HG03457 (cell line): Measurements from ENCODE around the gene SERINC2.
A peak's percentile ranks its signal among the peaks of the same experiment; 100 is the strongest.
"Not testable (repeated sequence)": the region's sequence is repeated elsewhere in the genome, so short reads cannot be mapped to it uniquely, and the experiment has no call there.

ENCODE experiments used
- ATAC-seq: cut with Tn5 transposase; IDR thresholded peaks from one replicate; pipeline ENCODE4 v1.9.1; 2021; ENCODE audit warnings: moderate number of reproducible peaks; ENCODE audit not compliant: unreplicated experiment

The SERINC2 gene

DNA sequence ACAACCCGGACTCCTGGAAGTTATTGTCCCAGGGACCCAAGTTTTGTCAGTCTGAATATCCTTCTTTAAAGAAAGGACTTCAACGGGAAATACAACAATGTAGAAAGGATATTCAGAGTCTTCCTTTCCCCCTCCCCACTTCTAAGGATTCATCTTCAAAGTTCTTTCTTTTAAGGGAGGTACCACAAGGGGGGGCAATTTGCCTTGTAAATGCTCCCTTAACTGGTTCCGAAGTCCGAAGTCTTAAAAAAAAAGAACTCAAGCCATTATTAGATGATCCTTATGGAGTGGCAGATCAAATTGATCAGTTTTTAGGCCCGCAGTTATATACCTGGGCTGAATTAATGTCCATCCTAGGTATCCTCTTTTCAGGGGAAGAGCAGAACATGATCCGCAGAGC lies 47.0 kb downstream of the SERINC2 start:
- ATAC-seq = no peak

DNA sequence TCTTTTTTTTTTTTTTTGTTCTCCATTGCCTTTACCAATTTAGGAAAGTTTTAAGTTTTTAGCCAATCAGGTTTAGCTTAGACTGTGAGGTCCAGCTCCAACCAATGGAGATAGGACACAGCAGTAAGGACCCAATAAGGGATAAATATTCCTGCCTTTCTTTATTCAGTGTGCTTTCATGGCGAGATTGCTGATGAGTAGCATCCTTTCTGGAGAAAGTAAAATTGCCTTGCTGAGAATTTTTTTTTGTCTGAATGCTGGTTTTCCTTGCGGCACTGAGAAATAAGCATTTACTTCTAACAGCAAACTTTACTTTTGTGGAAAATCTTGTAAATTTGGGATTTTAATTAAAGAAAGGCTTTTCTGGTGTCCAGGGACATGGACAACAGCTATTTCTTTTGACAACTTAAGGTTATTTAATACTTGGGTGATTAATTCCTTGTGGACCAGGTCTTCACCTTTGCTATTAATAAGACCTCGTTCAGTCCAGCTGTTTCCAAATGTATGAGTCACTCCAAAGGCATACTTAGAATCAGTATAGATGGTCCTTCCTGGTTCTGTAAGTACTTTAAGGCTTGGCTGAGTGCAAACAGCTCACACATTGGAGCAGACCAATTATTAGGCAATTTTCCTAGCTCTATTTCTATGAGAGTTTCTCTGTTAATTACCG lies 54.1 kb downstream of the SERINC2 start:
- no peak for ATAC-seq

DNA sequence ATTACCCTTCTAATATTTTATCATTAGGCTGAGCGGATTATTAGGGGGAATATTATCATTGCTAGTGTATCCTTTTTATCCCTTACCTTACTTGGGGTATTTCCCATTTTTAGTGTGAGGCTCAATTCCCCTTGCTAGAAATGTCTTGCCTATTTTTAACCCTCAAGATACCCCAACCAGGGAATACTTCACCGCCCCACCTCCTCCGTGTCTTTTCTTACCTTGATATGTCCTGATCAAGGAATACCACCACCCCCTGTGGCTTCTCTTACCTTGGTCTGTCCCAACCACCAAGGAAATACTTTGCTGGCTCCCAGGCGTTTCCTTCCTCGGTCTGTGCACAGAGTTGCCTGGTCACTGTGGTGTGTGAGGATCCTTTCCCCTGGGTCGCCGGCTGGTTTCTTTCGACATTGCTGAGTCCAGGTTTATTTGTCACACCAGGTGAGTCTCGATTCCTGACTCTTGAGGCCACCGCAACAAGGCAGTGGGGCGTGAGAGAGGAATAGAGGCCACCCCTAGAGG lies 57.8 kb downstream of the SERINC2 start:
- ATAC-seq = no peak

- not testable (repeated sequence) for ATAC-seq
Measured at GRCh38 chr1:31471452-31472313, 58.7 kb downstream of the SERINC2 start.

DNA sequence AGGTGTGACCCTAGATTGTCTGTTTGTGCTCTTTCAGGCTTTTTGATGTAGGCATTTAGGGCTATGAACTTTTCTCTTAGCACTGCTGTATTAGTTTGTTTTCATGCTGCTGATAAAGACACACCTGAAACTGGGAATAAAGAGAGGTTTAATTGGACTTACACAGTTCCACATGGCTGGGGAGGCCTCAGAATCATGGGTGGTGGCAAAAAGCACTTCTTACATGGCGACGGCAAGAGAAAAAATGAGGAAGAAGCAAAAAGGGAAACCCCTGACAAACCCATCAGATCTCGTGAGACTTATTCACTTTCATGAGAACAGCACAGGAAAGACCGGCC lies 59.3 kb downstream of the SERINC2 start:
- ATAC-seq = not testable (repeated sequence)

DNA sequence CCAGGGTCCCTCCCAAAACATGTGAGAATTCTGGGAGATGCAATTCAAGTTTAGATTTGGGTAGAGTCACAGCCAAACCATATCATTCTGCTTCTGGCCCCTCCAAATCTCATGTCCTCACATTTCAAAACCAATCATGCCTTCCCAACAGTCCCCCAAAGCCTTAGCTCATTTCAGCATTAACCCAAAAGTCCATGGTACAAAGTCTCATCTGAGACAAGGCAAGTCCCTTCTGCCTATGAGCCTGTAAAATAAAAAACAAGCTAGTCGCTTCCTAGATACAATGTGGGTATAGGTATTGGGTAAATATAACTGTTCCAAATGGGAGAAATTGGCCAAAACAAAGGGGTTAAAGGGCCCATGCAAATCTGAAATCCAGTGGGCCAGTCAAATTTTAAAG lies 59.7 kb downstream of the SERINC2 start:
- ATAC-seq = not testable (repeated sequence)

DNA sequence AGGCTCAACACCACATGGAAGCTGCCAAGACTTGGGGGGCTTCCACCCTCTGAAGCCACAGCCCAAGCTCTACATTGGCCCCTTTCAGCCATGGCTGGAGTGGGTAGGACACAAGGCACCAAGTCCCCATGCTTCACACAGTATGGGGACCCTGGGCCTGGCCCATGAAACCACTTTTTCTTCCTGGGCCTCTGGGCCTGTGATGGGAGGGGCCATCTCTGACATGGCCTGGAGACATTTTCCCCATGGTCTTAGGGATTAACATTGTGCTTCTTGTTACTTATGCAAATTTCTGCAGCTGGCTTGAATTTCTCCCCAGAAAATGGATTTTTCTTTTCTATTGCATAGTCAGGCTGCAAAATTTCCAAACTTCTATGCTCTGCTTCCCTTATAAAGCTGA lies 60.5 kb downstream of the SERINC2 start:
- not testable (repeated sequence) for ATAC-seq

GRCh38 chr1:31474567-31474966 lies 61.6 kb downstream of the SERINC2 start:
- not testable (repeated sequence) for ATAC-seq

- peak; percentile 56 for ATAC-seq
Measured at GRCh38 chr1:31476891-31477846, 64.2 kb downstream of the SERINC2 start.

DNA sequence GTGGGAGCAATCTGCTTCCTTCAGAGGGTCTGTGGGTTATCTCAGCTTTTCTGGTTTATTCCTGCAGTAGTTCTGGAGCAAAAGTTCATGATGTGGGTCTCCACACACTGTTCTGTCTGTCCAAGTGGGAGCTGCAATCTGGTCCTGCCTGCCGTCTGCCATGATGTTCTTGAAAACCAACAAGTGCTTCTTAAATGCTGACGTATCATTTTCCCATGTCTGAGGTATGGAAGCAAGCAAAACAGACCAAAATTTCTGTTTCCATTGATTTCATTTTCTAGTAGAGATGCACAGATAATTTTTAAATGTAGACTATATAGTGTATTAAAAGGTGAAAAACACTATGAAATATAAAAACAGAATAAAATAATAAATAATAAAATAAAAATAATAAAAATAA lies 65.2 kb downstream of the SERINC2 start:
- ATAC-seq = no peak

GRCh38 chr1:31479811-31480210 lies 66.8 kb downstream of the SERINC2 start:
- no peak for ATAC-seq

DNA sequence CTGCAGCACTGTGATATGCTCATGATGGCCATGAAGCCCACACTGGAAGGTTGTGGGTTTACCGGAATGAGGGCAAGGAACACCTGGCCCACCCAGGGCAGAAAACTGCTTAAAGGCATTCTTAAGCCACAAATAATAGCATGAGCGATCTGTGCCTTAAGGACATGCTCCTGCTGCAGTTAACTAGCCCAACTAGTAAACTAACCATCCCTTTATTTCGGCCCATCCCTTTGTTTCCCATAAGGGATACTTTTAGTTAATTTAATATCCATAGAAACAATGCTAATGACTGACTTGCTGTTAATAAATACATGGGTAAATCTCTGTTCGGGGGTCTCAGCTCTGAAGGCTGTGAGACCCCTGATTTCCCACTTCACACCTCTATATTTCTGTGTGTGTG lies 67.4 kb downstream of the SERINC2 start:
- ATAC-seq = not testable (repeated sequence)

- no peak for ATAC-seq
Measured at GRCh38 chr1:31482482-31483011, 69.5 kb downstream of the SERINC2 start.

DNA sequence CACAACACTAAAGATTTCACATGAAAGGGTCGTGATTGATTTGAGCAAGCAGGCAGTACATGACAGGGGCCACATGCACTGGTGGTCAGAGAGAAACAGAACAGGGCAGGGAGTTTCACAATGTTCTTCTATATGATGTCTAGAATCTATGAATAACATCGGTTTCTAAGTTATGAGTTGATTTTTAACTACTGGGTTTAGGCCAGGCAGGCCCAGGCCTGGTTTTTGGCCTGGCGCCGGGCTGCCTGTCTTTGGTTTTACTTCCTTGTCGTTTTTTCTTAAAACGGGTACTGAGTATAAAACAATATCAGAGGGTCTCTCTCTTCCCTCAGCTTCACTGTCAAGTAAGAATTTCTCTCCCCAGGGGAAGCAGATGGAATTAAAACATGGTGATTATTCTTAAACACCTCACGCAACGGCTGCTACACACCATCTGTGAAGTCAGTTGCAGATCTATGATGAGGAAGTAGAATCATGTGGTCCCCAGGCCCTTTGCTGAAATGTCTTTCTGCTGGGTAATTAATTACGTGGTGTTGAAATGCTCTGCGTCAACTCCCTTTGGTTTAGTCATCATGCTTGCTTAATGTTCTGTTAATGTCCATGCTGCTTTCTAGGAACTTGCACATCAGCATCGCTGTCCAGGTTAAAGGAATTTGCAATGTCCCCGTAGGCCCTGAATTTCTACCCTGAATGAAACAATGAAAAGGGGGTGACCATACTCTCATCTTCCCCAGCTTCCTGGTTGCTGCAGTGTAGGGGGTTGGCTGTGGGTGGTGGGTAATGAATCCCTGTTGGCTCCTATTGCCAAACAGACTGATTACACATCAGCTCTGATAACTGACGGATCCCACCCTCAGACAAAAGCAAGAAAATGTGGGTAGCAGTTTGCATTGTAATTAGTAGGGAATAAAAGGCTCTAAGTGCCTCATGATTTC lies 70.3 kb downstream of the SERINC2 start:
- ATAC-seq = peak; percentile 51
